Activated T-helper 17 cell treated with anti-CD3 and anti-CD28 coated beads, Interleukin-2, amount 50 U/mL, for 72 hours (primary cell): Measurements from ENCODE around the gene AKR1E2. TPM values are rescaled to one million over a fixed set of nuclear protein-coding genes. Genes with fewer than 3 reads are reported as not detected.

Experiments
- ATAC-seq: fragments of 150-1000 bp; cut with Tn5 transposase; replicated peaks from 2 replicates; pipeline ENCODE4 v1.10.0; 2021; ENCODE audit warnings: mild to moderate bottlenecking, moderate library complexity
- H3K27ac Mint-ChIP-seq: one replicate; pipeline ENCODE4 v1.8.0; 2022; ENCODE audit warnings: mixed read lengths
- H3K27me3 Mint-ChIP-seq: one replicate; pipeline ENCODE4 v1.8.0; 2022; ENCODE audit warnings: mixed read lengths
- H3K36me3 Mint-ChIP-seq: one replicate; pipeline ENCODE4 v1.8.0; 2022; ENCODE audit warnings: low read depth, mild to moderate bottlenecking, mixed read lengths
- H3K4me1 Mint-ChIP-seq: one replicate; pipeline ENCODE4 v1.8.0; 2022; ENCODE audit warnings: mixed read lengths
- H3K4me3 Mint-ChIP-seq: one replicate; pipeline ENCODE4 v1.8.0; 2022; ENCODE audit warnings: mild to moderate bottlenecking, mixed read lengths
- H3K9me3 Mint-ChIP-seq: one replicate; pipeline ENCODE4 v1.8.0; 2022; ENCODE audit warnings: mixed read lengths
- total RNA-seq, 2 donors: library from RNA; stranded (reverse); gene quantifications; one replicate each; pipeline ENCODE4 v1.2.3, GENCODE V29; 2022

AKR1E2 gene
- total RNA-seq, 2 donors from 2014 or later, result 1.9 to 3.7 TPM

GRCh38 chr10:4883079-4883739 is 57.2 kb downstream of the AKR1E2 start:
- H3K27ac Mint-ChIP-seq, result no peak overlapping the region
- no peaks in the 10 kb centered on the region for H3K27me3 Mint-ChIP-seq
- no peaks in the 10 kb centered on the region for H3K4me1 Mint-ChIP-seq

GRCh38 chr10:4885162-4885561 is 59.2 kb downstream of the AKR1E2 start:
- ATAC-seq, result no peak
- Mint-ChIP-seq H3K4me1 (no peaks in the 10 kb centered on the region), H3K9me3 (no peaks in the 10 kb centered on the region), H3K4me3 (no peak overlapping the region), H3K36me3 (no peaks in the 10 kb centered on the region), H3K27me3 (no peaks in the 10 kb centered on the region), H3K27ac (no peak overlapping the region)

More at GRCh38 chr10:4883079-4883739, 57.2 kb downstream of the AKR1E2 start:
- ATAC-seq, result no peak
- Mint-ChIP-seq H3K36me3 (no peaks in the 10 kb centered on the region), H3K4me3 (no peak overlapping the region), H3K9me3 (no peaks in the 10 kb centered on the region)

GRCh38 chr10:4887501-4887900 is 61.5 kb downstream of the AKR1E2 start:
- Mint-ChIP-seq H3K36me3 (no peaks in the 10 kb centered on the region), H3K4me3 (no peak overlapping the region), H3K27me3 (no peaks in the 10 kb centered on the region), H3K27ac (no peak overlapping the region), H3K4me1 (no peaks in the 10 kb centered on the region), H3K9me3 (no peaks in the 10 kb centered on the region)
- no peak for ATAC-seq

GRCh38 chr10:4888236-4888635 is 62.2 kb downstream of the AKR1E2 start:
- no peaks in the 10 kb centered on the region for H3K36me3 Mint-ChIP-seq

GRCh38 chr10:4889959-4890358 is 64.0 kb downstream of the AKR1E2 start:
- Mint-ChIP-seq H3K4me1 (no peaks in the 10 kb centered on the region), H3K36me3 (no peaks in the 10 kb centered on the region), H3K27me3 (no peaks in the 10 kb centered on the region), H3K27ac (no peak overlapping the region), H3K4me3 (no peak overlapping the region), H3K9me3 (no peaks in the 10 kb centered on the region)
- no peak for ATAC-seq

More at GRCh38 chr10:4888236-4888635, 62.2 kb downstream of the AKR1E2 start:
- Mint-ChIP-seq H3K27ac (no peak overlapping the region), H3K9me3 (no peaks in the 10 kb centered on the region), H3K27me3 (no peaks in the 10 kb centered on the region), H3K4me1 (no peaks in the 10 kb centered on the region), H3K4me3 (no peak overlapping the region)
- ATAC-seq, result no peak

- no peaks in the 10 kb centered on the region for H3K4me1 Mint-ChIP-seq
- no peak overlapping the region for H3K27ac Mint-ChIP-seq
- H3K4me3 Mint-ChIP-seq, result no peak overlapping the region
- no peaks in the 10 kb centered on the region for H3K9me3 Mint-ChIP-seq
- no peak for ATAC-seq
- no peaks in the 10 kb centered on the region for H3K36me3 Mint-ChIP-seq
- H3K27me3 Mint-ChIP-seq, result peaks cover 7% of the 10 kb centered on the region
Measured at GRCh38 chr10:4892681-4893080, 66.7 kb downstream of the AKR1E2 start.

GRCh38 chr10:4894335-4894734 is 68.3 kb downstream of the AKR1E2 start:
- Mint-ChIP-seq H3K4me1 (no peaks in the 10 kb centered on the region), H3K36me3 (no peaks in the 10 kb centered on the region), H3K9me3 (no peaks in the 10 kb centered on the region), H3K27me3 (peaks cover 7% of the 10 kb centered on the region), H3K27ac (no peak overlapping the region), H3K4me3 (no peak overlapping the region)
- ATAC-seq, result no peak

Other genes starting within 250 kb of the AKR1E2 start
- under 1 TPM; 0.32 to 0.71 TPM for gene AKR1C1, start 137.2 kb downstream of the AKR1E2 start, total RNA-seq
- not detected for gene AKR1C2, start 177.7 kb downstream of the AKR1E2 start, total RNA-seq